ENCODE data around the gene ABCD3. TPM values are rescaled to one million over a fixed set of nuclear protein-coding genes. Genes with fewer than 3 reads are reported as not detected.

ABCD3 gene
- total RNA-seq, 1 donor from 2014 or later: 25.8 TPM

GRCh38 chr1:94496076-94496755 lies 78.0 kb downstream of the ABCD3 start:
- H3K27me3 ChIP-seq (ENCODE audit: control insufficient read depth, insufficient read depth, low read length): no peaks in the 10 kb centered on the region
- no peak for DNase-seq (ENCODE audit: low read depth)
- no peak overlapping the region for H3K4me3 ChIP-seq (ENCODE audit: low read depth, low read length)
- no peaks in the 10 kb centered on the region for H3K36me3 ChIP-seq (ENCODE audit: control insufficient read depth, insufficient read depth, low read length)
- TF ChIP-seq, protein P1, sequence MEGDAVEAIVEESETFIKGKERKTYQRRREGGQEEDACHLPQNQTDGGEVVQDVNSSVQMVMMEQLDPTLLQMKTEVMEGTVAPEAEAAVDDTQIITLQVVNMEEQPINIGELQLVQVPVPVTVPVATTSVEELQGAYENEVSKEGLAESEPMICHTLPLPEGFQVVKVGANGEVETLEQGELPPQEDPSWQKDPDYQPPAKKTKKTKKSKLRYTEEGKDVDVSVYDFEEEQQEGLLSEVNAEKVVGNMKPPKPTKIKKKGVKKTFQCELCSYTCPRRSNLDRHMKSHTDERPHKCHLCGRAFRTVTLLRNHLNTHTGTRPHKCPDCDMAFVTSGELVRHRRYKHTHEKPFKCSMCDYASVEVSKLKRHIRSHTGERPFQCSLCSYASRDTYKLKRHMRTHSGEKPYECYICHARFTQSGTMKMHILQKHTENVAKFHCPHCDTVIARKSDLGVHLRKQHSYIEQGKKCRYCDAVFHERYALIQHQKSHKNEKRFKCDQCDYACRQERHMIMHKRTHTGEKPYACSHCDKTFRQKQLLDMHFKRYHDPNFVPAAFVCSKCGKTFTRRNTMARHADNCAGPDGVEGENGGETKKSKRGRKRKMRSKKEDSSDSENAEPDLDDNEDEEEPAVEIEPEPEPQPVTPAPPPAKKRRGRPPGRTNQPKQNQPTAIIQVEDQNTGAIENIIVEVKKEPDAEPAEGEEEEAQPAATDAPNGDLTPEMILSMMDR (IDR thresholded peaks at IDR 0.05; ENCODE audit: insufficient read depth, low read length, poor library complexity, severe bottlenecking): no peak

DNA sequence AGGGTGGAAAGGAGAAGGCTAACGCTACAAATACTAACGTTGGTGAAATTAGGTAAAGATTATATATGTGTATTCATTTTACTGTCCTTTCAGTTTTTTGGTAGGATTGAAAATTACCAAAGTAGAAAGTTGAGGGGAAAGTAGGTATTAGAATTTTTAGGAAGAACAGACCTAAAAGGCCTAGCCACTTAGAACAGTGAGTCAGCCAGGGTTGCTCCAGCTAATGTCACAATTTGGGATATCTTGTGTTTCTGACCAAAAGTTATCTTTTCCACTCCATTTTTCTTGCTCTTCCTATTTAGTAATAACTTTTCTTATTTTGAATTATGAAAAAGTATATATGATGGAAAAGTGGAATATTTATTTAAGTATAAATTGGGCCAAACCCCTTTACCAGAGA lies 83.2 kb downstream of the ABCD3 start:
- TF ChIP-seq, protein P1 (IDR thresholded peaks at IDR 0.05; ENCODE audit: insufficient read depth, low read length, poor library complexity, severe bottlenecking): no peak
- no peak for DNase-seq (ENCODE audit: low read depth)
- H3K27me3 ChIP-seq (ENCODE audit: control insufficient read depth, insufficient read depth, low read length): no peaks in the 10 kb centered on the region
- no peaks in the 10 kb centered on the region for H3K36me3 ChIP-seq (ENCODE audit: control insufficient read depth, insufficient read depth, low read length)
- H3K4me3 ChIP-seq (ENCODE audit: low read depth, low read length): no peak overlapping the region

- no peaks in the 10 kb centered on the region for H3K36me3 ChIP-seq (ENCODE audit: control insufficient read depth, insufficient read depth, low read length)
- H3K27me3 ChIP-seq (ENCODE audit: control insufficient read depth, insufficient read depth, low read length): no peaks in the 10 kb centered on the region
- no peak overlapping the region for H3K4me3 ChIP-seq (ENCODE audit: low read depth, low read length)
- TF ChIP-seq, protein P1 (IDR thresholded peaks at IDR 0.05; ENCODE audit: insufficient read depth, low read length, poor library complexity, severe bottlenecking): no peak
- DNase-seq (ENCODE audit: low read depth): no peak
These were observed 83.7 kb downstream of the ABCD3 start for GRCh38 chr1:94501935-94502334.

GRCh38 chr1:94503153-94503552 lies 85.0 kb downstream of the ABCD3 start:
- TF ChIP-seq, protein P1 (IDR thresholded peaks at IDR 0.05; ENCODE audit: insufficient read depth, low read length, poor library complexity, severe bottlenecking): no peak
- no peak for DNase-seq (ENCODE audit: low read depth)
- no peaks in the 10 kb centered on the region for H3K36me3 ChIP-seq (ENCODE audit: control insufficient read depth, insufficient read depth, low read length)

DNA sequence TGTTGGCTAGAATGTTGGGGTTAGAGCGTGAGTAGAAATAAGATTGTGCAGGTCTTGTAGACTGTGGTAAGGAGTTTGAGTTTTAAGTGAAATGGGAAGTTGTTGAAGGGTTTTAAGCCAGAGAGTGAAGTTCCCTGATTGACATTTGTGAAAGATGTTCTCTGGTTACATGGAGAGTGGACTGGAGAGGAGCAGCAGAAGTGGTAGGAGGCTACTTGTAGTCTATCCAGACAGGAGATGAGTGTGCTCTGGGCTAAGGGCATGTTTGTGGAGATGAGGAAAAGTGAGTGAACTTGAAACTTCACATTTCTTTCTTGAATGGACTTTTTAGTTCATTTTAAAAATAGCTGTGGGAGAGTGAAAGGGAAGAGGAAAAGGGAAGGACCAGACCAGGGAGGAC lies 86.4 kb downstream of the ABCD3 start:
- Histone ChIP-seq H3K27me3 (ENCODE audit: control insufficient read depth, insufficient read depth, low read length) (no peaks in the 10 kb centered on the region), H3K36me3 (ENCODE audit: control insufficient read depth, insufficient read depth, low read length) (no peaks in the 10 kb centered on the region), H3K4me3 (ENCODE audit: low read depth, low read length) (no peak overlapping the region)
- TF ChIP-seq, protein P1 (IDR thresholded peaks at IDR 0.05; ENCODE audit: insufficient read depth, low read length, poor library complexity, severe bottlenecking): no peak
- no peak for DNase-seq (ENCODE audit: low read depth)

More at GRCh38 chr1:94503153-94503552, 85.0 kb downstream of the ABCD3 start:
- H3K27me3 ChIP-seq (ENCODE audit: control insufficient read depth, insufficient read depth, low read length): no peaks in the 10 kb centered on the region
- no peak overlapping the region for H3K4me3 ChIP-seq (ENCODE audit: low read depth, low read length)

- Histone ChIP-seq H3K27me3 (ENCODE audit: control insufficient read depth, insufficient read depth, low read length) (no peaks in the 10 kb centered on the region), H3K36me3 (ENCODE audit: control insufficient read depth, insufficient read depth, low read length) (no peaks in the 10 kb centered on the region), H3K4me3 (ENCODE audit: low read depth, low read length) (no peak overlapping the region)
- DNase-seq (ENCODE audit: low read depth): no peak
- TF ChIP-seq, protein P1 (IDR thresholded peaks at IDR 0.05; ENCODE audit: insufficient read depth, low read length, poor library complexity, severe bottlenecking): no peak
These were observed 94.6 kb downstream of the ABCD3 start for GRCh38 chr1:94512816-94513215.

Measured in kidney epithelial cell (primary cell).